ENCODE results near the gene MRPS14. TPM values are rescaled to one million over a fixed set of nuclear protein-coding genes. Genes with fewer than 3 reads are reported as not detected.

MRPS14 gene
- total and polyA plus RNA-seq, 2 of the 4 experiments (the other 2 are of a cell fraction) = 22.0 to 23.1 TPM

DNA sequence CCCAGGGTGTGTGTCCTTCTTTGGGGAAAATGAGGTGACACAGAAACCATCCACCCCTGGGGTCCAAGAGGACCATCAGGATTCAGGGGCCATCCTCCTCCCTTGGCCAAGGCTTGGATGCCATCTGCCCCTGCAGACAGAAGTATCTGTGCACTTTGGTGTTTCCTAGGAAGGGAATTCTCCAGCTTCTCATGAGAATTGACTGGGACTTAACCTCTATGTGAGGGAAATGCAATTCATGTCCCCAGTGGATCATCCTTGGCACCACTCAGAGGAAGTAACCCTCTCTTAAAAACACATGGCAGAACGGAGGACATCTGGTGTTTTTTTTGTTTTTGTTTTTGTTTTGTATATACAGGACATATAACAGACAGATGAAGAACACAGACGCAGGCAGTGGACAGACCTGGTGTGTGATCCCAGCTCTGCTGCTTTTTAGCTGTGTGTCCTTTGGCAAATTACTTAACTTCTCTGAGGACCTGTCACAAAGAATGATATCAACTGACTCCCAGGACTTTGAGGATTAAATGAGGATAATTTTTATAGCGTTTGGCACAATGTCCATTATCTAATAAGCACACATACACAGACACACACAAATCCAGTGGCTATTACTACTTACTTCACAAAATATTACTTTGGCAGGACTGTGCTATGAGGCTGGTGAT lies 48.2 kb upstream of the MRPS14 start:
- Histone ChIP-seq H3K4me3 (ENCODE audit: insufficient read depth, low read depth, low read length) (no peak overlapping the region), H3K18ac (ENCODE audit: low read depth, low read length) (no peak overlapping the region), H2BK15ac (ENCODE audit: low read depth, low read length) (no peak overlapping the region), H3K9me1 (ENCODE audit: insufficient read depth, low read length) (no peaks in the 10 kb centered on the region), H4K5ac (ENCODE audit: low read depth, low read length) (no peak overlapping the region), H3K23ac (ENCODE audit: low read depth, low read length) (no peak overlapping the region), H3K27me3 (ENCODE audit: control insufficient read depth, insufficient read depth, low read length) (peaks cover 5% of the 10 kb centered on the region; the same call in 1 of the 2 replicates), H3K9me3 (ENCODE audit: control insufficient read depth, insufficient read depth, low read length) (no peaks in the 10 kb centered on the region), H4K91ac (ENCODE audit: insufficient read depth, low read depth, low read length) (no peak overlapping the region), H3K36me3 (ENCODE audit: control insufficient read depth, insufficient read depth, low read length) (no peaks in the 10 kb centered on the region), H2BK5ac (ENCODE audit: low read depth, low read length, poor library complexity, severe bottlenecking) (no peak overlapping the region), H3K27ac (ENCODE audit: insufficient read depth, low read length) (no peak overlapping the region), H4K8ac (ENCODE audit: low read depth in 2 of 2, low read length in 2 of 2) (no peak overlapping the region), H2BK120ac (ENCODE audit: low read depth, low read length) (no peak overlapping the region), H3K56ac (ENCODE audit: extremely low read depth, insufficient read depth, low read length) (no peak overlapping the region), H2AFZ (replicated peaks; ENCODE audit: low read length, poor library complexity) (no peak overlapping the region), H2AK9ac (replicated peaks; ENCODE audit: low read depth, low read length, poor library complexity) (no peak overlapping the region), H3K4me2 (ENCODE audit: low read depth, low read length) (no peak overlapping the region), H2BK20ac (ENCODE audit: low read depth, low read length) (no peak overlapping the region), H3K9ac (ENCODE audit: low read depth, low read length) (no peak overlapping the region), H2AK5ac (ENCODE audit: low read depth, low read length) (no peak overlapping the region), H3K4me1 (ENCODE audit: control insufficient read depth, insufficient read depth, low read length) (no peaks in the 10 kb centered on the region), H3K4ac (ENCODE audit: low read depth, low read length) (no peak overlapping the region), H3K79me1 (ENCODE audit: low read depth in 1 of 2, low read length in 2 of 2) (no peaks in the 10 kb centered on the region), H4K20me1 (ENCODE audit: insufficient read depth, low read length) (no peaks in the 10 kb centered on the region), H3K14ac (replicated peaks; ENCODE audit: low read depth, low read length) (no peak overlapping the region)
- no peak for DNase-seq
- BruUV-seq (replicated peaks) = no TSS peak
- POLR2A ChIA-PET (ENCODE audit: unreplicated experiment) = no interaction called here
- in situ Hi-C loops (cut with MboI; ENCODE audit: low sequenced_read_pairs) (no loop called here), dilution Hi-C loops (cut with HindIII; ENCODE audit: low sequenced_read_pairs, unreplicated experiment) (no loop called here), intact Hi-C loops (cut with micrococcal nuclease) (no loop called here)
- no CpG with 5 or more reads among the region's 3 CpGs for WGBS, 2 experiments (ENCODE audit: extremely low coverage in 2 of 2, insufficient read length in 1 of 2)
- TF ChIP-seq FOS (IDR thresholded peaks at IDR 0.05; ENCODE audit: low read depth, low read length) (no peak), MAFK (IDR thresholded peaks at IDR 0.05; ENCODE audit: low read depth, low read length) (no peak), MAZ (IDR thresholded peaks at IDR 0.05; ENCODE audit: borderline replicate concordance, low read depth, low read length) (no peak), BHLHE40 (IDR thresholded peaks at IDR 0.05; ENCODE audit: low read depth, low read length) (no peak), RCOR1 (IDR thresholded peaks at IDR 0.05; ENCODE audit: insufficient replicate concordance, low read length) (no peak), CHD1 (IDR thresholded peaks at IDR 0.05; ENCODE audit: low read depth, low read length) (no peak), ELK1 (IDR thresholded peaks at IDR 0.05; ENCODE audit: borderline replicate concordance, low read depth, low read length) (no peak), RFX5 (IDR thresholded peaks at IDR 0.05; ENCODE audit: low read depth, low read length) (no peak), POLR2A (IDR thresholded peaks at IDR 0.05; ENCODE audit: low read depth, low read length) (no peak), RAD21 (IDR thresholded peaks at IDR 0.05; ENCODE audit: low read length) (no peak), CTCF (conservative IDR thresholded peaks at IDR 0.05; ENCODE audit: low read depth, low read length) (no peak)
- CTCF ChIA-PET = no interaction called here
- ATAC-seq (ENCODE audit: low read depth) = no peak

Data from IMR-90 (cell line).